ENCODE measurements around the gene GALNT17. TPM values are rescaled to one million over a fixed set of nuclear protein-coding genes. Genes with fewer than 3 reads are reported as not detected.

The GALNT17 gene
- not detected for polyA plus RNA-seq (2012; ENCODE audit: missing spikeins)

- FAIRE-seq (no peak), DNase-seq (ENCODE audit: insufficient read length) (no peak)
- no peak for TF ChIP-seq POLR2AphosphoS5 (IDR thresholded peaks at IDR 0.05; ENCODE audit: low read depth, low read length)
- TF ChIP-seq TAF1 (IDR thresholded peaks at IDR 0.05; ENCODE audit: borderline replicate concordance, low read depth, low read length): no peak
- TF ChIP-seq POLR2A (IDR thresholded peaks at IDR 0.05; ENCODE audit: low read depth, low read length): no peak
Observed at GRCh38 chr7:71132127-71132376, at the start of gene GALNT17. Gene GALNT17, plus strand, starts transcription at chr7:71132144.

- DNase-seq (ENCODE audit: insufficient read length) (no peak), FAIRE-seq (no peak)
- no peak for TF ChIP-seq POLR2AphosphoS5 (IDR thresholded peaks at IDR 0.05; ENCODE audit: low read depth, low read length)
- no peak for TF ChIP-seq POLR2A (IDR thresholded peaks at IDR 0.05; ENCODE audit: low read depth, low read length)
- no peak for TF ChIP-seq TAF1 (IDR thresholded peaks at IDR 0.05; ENCODE audit: borderline replicate concordance, low read depth, low read length)
Observed at GRCh38 chr7:71095266-71095860, 36.6 kb upstream of the GALNT17 start.

GRCh38 chr7:71096351-71096750 is 35.6 kb upstream of the GALNT17 start:
- FAIRE-seq: no peak
- no peak for DNase-seq (ENCODE audit: insufficient read length)
- TF ChIP-seq TAF1 (IDR thresholded peaks at IDR 0.05; ENCODE audit: borderline replicate concordance, low read depth, low read length) (no peak), POLR2AphosphoS5 (IDR thresholded peaks at IDR 0.05; ENCODE audit: low read depth, low read length) (no peak), POLR2A (IDR thresholded peaks at IDR 0.05; ENCODE audit: low read depth, low read length) (no peak)

DNA sequence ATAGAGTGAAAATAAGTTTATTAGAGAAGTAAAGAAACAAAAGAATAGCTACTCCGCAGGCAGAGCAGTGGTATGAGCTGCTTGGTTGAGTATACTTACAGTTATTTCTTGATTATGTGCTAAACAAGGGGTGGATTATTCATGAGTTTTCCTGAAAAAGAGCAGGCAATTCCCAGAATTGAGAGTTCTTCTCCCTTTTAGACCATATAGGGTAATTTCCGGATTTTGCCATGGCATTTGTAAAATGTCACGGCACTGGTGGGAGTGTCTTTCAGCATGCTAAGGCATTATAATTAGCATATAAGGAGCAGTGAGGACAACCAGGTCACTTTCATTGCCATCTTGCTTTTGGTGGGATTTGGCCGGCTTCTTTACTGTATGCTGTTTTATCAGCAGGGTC is 25.7 kb upstream of the GALNT17 start:
- TF ChIP-seq TAF1 (IDR thresholded peaks at IDR 0.05; ENCODE audit: borderline replicate concordance, low read depth, low read length): no peak
- TF ChIP-seq POLR2AphosphoS5 (IDR thresholded peaks at IDR 0.05; ENCODE audit: low read depth, low read length): no peak
- no peak for TF ChIP-seq POLR2A (IDR thresholded peaks at IDR 0.05; ENCODE audit: low read depth, low read length)
- FAIRE-seq (no peak), DNase-seq (ENCODE audit: insufficient read length) (no peak)

DNA sequence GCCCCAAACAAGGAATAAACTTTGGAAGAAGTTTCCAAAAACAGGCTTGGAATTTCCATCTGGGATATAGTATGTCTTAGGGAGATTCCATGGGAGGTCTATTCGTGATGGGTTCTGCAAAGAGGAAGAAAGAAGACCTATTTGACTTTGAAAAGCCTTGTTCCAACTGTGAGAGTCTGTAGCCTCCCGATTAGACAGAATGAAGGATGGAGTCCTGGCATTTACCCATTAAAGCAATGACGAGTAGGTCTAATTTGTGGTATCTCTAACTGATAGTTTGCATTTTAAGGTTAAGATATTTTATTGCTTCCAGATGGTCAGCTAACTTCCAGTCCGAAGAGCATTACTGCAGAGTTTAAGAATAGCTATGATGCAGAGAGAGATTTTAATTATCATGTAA is 19.5 kb upstream of the GALNT17 start:
- DNase-seq (ENCODE audit: insufficient read length): no peak
- TF ChIP-seq POLR2AphosphoS5 (IDR thresholded peaks at IDR 0.05; ENCODE audit: low read depth, low read length) (no peak), TAF1 (IDR thresholded peaks at IDR 0.05; ENCODE audit: borderline replicate concordance, low read depth, low read length) (no peak), POLR2A (IDR thresholded peaks at IDR 0.05; ENCODE audit: low read depth, low read length) (no peak)
- FAIRE-seq: no peak

DNA sequence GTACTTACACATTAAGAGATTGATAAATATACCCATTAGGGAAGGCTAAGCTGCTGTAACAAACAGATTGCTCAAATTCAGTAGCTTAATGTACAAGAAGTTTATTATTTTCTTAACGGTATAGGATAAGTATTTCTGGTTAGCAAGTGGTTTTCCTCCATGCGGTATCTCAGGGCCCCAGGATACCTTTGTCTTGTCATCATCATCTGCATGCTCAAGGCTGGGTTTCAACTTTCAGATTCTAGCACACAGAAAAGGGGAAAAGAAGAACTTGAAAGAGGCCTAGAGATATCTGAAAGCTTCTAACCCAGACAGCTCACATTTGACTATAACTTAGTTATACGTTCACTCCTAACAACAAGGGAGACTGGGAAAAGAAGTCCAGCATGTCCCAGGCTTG is 11.8 kb upstream of the GALNT17 start:
- FAIRE-seq (no peak), DNase-seq (ENCODE audit: insufficient read length) (no peak)
- TF ChIP-seq TAF1 (IDR thresholded peaks at IDR 0.05; ENCODE audit: borderline replicate concordance, low read depth, low read length): no peak
- no peak for TF ChIP-seq POLR2A (IDR thresholded peaks at IDR 0.05; ENCODE audit: low read depth, low read length)
- no peak for TF ChIP-seq POLR2AphosphoS5 (IDR thresholded peaks at IDR 0.05; ENCODE audit: low read depth, low read length)

GRCh38 chr7:71129126-71129525 is 2.8 kb upstream of the GALNT17 start:
- DNase-seq (ENCODE audit: insufficient read length): no peak

DNA sequence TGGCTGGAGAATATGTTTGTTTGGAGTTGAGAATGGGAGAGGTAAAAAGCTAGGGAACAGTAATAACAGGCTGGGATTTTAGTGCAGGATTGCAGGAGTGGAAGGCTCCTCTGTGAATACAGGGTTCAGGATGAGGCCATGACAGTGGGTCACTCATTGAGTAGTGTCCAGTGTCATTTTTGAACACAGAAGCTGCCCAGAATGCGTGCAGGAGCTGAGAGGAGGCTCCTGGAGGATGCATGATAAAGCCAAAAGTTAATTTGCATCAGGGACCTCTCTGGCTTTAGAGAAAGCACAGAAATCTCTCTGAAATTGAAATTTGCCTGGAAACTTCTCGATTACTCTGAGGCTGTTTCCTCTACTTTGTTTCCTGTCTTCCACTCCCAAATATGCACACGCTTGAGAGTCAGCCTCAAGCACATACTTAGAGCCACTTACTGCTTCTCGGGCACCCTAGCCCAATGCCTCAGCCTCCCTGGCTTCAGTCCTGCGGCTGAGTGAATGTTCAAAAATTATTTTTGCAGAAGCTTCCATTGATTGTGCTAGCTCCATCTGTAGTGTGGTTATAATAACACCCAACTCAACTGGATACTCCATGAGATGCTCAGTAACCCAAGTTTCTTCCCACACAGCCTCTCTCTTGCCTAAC is 1.8 kb upstream of the GALNT17 start:
- DNase-seq (ENCODE audit: insufficient read length): no peak
- no peak for FAIRE-seq
- TF ChIP-seq POLR2AphosphoS5 (IDR thresholded peaks at IDR 0.05; ENCODE audit: low read depth, low read length) (no peak), TAF1 (IDR thresholded peaks at IDR 0.05; ENCODE audit: borderline replicate concordance, low read depth, low read length) (no peak), POLR2A (IDR thresholded peaks at IDR 0.05; ENCODE audit: low read depth, low read length) (no peak)

More at GRCh38 chr7:71129126-71129525, 2.8 kb upstream of the GALNT17 start:
- no peak for FAIRE-seq
- TF ChIP-seq POLR2A (IDR thresholded peaks at IDR 0.05; ENCODE audit: low read depth, low read length): no peak

- no peak for DNase-seq (ENCODE audit: insufficient read length)
- no peak for FAIRE-seq
- TF ChIP-seq POLR2A (IDR thresholded peaks at IDR 0.05; ENCODE audit: low read depth, low read length) (no peak), POLR2AphosphoS5 (IDR thresholded peaks at IDR 0.05; ENCODE audit: low read depth, low read length) (no peak), TAF1 (IDR thresholded peaks at IDR 0.05; ENCODE audit: borderline replicate concordance, low read depth, low read length) (no peak)
Observed at GRCh38 chr7:71131256-71132126, 453 bp upstream of the GALNT17 start.

DNA sequence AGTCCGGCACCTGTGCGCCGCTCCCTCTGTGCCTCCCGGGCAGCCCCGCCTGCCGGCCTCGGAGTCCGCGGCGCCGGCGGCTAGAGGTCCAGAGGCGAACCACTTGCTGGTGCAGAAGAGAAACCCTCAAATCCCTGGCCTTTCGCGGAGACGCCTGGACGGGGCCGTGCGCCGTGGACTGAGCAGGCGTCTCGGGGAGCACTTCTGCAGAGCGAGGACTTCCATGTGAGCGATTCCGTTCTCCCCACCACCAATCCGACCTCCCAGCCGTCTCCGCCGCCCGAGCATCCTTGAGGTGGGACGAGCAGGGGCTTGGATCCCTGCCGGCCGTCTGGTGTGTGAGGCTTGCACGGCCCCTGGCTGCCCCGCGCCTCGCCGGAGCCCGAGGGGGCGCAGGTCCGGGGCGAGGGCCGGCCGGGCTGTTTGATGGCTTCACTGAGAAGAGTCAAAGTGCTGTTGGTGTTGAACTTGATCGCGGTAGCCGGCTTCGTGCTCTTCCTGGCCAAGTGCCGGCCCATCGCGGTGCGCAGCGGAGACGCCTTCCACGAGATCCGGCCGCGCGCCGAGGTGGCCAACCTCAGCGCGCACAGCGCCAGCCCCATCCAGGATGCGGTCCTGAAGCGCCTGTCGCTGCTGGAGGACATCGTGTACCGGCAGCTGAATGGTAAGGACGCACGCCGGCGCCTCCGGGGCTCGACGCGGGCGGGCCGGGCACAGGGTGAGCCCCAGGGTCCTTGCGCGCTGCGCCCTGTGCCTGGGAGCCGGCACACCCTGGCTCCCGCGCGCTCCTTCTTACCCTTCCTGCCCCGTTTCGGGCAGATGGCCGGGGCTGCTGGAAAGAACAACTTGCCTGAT is 660 bp downstream of the GALNT17 start:
- TF ChIP-seq TAF1 (IDR thresholded peaks at IDR 0.05; ENCODE audit: borderline replicate concordance, low read depth, low read length) (no peak), POLR2A (IDR thresholded peaks at IDR 0.05; ENCODE audit: low read depth, low read length) (no peak)
- FAIRE-seq (no peak), DNase-seq (ENCODE audit: insufficient read length) (no peak)

- DNase-seq (ENCODE audit: insufficient read length) (no peak), FAIRE-seq (no peak)
- no peak for TF ChIP-seq POLR2AphosphoS5 (IDR thresholded peaks at IDR 0.05; ENCODE audit: low read depth, low read length)
- TF ChIP-seq TAF1 (IDR thresholded peaks at IDR 0.05; ENCODE audit: borderline replicate concordance, low read depth, low read length): no peak
- no peak for TF ChIP-seq POLR2A (IDR thresholded peaks at IDR 0.05; ENCODE audit: low read depth, low read length)
Observed at GRCh38 chr7:71133232-71133622, 1.3 kb downstream of the GALNT17 start.

All from GM12892 (cell line).